Panc1 (cell line): ENCODE data around the gene FSTL4.

Experiments used
- POLR2AphosphoS5 ChIP-seq: IDR thresholded peaks from 2 replicates; pipeline ENCODE4 v1.6.1; 2012; ENCODE audit warnings: mild to moderate bottlenecking, low read depth, low read length, moderate library complexity
- SIN3A ChIP-seq: IDR thresholded peaks from 2 replicates; pipeline ENCODE4 v1.6.1; 2012; ENCODE audit warnings: low read depth, mild to moderate bottlenecking, low read length, moderate library complexity, borderline replicate concordance; ENCODE audit not compliant: insufficient read depth
- TCF7L2 ChIP-seq: IDR thresholded peaks from 2 replicates; pipeline ENCODE4 v1.6.1; 2011; ENCODE audit warnings: mild to moderate bottlenecking, low read depth, low read length, inconsistent platforms
- TF ChIP-seq, protein P1 (sequence below): fragments of 450-650 bp; IDR thresholded peaks from 2 replicates; pipeline ENCODE4 v1.5.1; 2017; ENCODE audit warnings: mild to moderate bottlenecking
- TF ChIP-seq, protein P2 (sequence below), 2 experiments: IDR thresholded peaks; 2 replicates each; pipeline ENCODE4 v1.6.1; 2011 to 2012; ENCODE audit warnings: low read depth in 2 of 2, control low read depth in 1 of 2, low read length in 1 of 2, mild to moderate bottlenecking in 1 of 2, moderate library complexity in 1 of 2; ENCODE audit not compliant: insufficient read depth in 1 of 2

DNA sequence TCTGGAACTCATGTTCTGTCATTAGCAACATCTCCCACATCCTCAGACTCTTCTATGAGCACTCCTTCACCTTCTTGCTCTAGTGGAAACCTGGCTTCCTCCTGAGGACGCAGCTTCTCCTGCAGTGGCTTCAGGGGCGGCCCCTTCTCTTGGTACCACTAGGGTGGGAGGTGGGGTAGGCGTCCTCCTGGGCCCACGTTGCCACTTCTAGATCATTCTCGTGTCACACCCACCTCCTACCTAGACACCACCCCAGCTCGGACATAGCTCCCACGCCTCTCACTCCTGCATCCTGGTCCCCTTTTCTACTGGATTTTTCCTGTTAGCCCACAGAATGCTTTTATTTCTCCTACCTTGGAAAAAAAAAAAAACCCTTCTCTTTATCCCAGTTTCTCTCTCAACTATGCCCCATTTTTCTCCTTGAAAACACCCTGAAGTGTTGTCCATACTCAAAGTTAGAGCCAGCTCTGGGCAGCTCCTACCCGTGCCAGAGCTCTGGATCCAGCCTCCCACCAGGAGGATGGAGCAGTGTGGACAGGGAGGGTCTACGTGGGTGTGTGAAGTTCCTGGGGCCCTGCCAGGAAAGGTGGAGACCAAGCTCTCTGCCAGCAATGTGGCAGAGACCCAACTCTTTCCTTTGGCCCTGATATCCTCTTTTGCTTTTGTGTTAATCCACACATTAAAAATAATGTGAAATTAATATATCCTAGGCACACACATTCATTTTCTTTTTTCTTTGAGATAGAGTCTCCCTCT, 381.3 kb downstream of the FSTL4 start:
- TF ChIP-seq, protein P1, sequence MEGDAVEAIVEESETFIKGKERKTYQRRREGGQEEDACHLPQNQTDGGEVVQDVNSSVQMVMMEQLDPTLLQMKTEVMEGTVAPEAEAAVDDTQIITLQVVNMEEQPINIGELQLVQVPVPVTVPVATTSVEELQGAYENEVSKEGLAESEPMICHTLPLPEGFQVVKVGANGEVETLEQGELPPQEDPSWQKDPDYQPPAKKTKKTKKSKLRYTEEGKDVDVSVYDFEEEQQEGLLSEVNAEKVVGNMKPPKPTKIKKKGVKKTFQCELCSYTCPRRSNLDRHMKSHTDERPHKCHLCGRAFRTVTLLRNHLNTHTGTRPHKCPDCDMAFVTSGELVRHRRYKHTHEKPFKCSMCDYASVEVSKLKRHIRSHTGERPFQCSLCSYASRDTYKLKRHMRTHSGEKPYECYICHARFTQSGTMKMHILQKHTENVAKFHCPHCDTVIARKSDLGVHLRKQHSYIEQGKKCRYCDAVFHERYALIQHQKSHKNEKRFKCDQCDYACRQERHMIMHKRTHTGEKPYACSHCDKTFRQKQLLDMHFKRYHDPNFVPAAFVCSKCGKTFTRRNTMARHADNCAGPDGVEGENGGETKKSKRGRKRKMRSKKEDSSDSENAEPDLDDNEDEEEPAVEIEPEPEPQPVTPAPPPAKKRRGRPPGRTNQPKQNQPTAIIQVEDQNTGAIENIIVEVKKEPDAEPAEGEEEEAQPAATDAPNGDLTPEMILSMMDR, result no peak
- TF ChIP-seq TCF7L2, result no peak
- TF ChIP-seq POLR2AphosphoS5, result no peak
- no peak for TF ChIP-seq SIN3A
- TF ChIP-seq, protein P2, sequence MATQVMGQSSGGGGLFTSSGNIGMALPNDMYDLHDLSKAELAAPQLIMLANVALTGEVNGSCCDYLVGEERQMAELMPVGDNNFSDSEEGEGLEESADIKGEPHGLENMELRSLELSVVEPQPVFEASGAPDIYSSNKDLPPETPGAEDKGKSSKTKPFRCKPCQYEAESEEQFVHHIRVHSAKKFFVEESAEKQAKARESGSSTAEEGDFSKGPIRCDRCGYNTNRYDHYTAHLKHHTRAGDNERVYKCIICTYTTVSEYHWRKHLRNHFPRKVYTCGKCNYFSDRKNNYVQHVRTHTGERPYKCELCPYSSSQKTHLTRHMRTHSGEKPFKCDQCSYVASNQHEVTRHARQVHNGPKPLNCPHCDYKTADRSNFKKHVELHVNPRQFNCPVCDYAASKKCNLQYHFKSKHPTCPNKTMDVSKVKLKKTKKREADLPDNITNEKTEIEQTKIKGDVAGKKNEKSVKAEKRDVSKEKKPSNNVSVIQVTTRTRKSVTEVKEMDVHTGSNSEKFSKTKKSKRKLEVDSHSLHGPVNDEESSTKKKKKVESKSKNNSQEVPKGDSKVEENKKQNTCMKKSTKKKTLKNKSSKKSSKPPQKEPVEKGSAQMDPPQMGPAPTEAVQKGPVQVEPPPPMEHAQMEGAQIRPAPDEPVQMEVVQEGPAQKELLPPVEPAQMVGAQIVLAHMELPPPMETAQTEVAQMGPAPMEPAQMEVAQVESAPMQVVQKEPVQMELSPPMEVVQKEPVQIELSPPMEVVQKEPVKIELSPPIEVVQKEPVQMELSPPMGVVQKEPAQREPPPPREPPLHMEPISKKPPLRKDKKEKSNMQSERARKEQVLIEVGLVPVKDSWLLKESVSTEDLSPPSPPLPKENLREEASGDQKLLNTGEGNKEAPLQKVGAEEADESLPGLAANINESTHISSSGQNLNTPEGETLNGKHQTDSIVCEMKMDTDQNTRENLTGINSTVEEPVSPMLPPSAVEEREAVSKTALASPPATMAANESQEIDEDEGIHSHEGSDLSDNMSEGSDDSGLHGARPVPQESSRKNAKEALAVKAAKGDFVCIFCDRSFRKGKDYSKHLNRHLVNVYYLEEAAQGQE (IDR thresholded peaks at IDR 0.05; ENCODE audit: insufficient read depth in 1 of 2, low read depth in 2 of 2, low read length in 1 of 2), result no peak
